GM11168 (cell line): ENCODE results near the gene TPRN.
"Not testable (repeated sequence)": the region's sequence is repeated elsewhere in the genome, so short reads cannot be mapped to it uniquely, and the experiment has no call there.

Experiments used
- in situ Hi-C: fragments of 300-500 bp; cut with MboI; formaldehyde crosslinking; loops from one replicate; pipeline ENCODE4 v1.12.0; 2022; ENCODE audit warnings: low sequenced_read_pairs; ENCODE audit not compliant: unreplicated experiment

The TPRN gene

GRCh38 chr9:137200311-137201204 lies at the start of gene TPRN:
Gene TPRN (minus strand): TSS chr9:137200741. CDS start chr9:137200711, 30 bp downstream.
- in situ Hi-C loops, result no loop called here

GRCh38 chr9:137247916-137248175 lies 47.3 kb upstream of the TPRN start:
- in situ Hi-C loops, result no loop called here

- in situ Hi-C loops, result no loop called here
Measured at GRCh38 chr9:137247135-137247915, 46.8 kb upstream of the TPRN start.

- in situ Hi-C loops, result no loop called here
Measured at GRCh38 chr9:137245450-137246421, 45.2 kb upstream of the TPRN start.

- in situ Hi-C loops, result no loop called here
Measured at GRCh38 chr9:137244486-137245449, 44.2 kb upstream of the TPRN start.

- in situ Hi-C loops, result no loop called here
Measured at GRCh38 chr9:137243626-137244485, 43.3 kb upstream of the TPRN start.

GRCh38 chr9:137243266-137243625 lies 42.7 kb upstream of the TPRN start:
- in situ Hi-C loops, result not testable (repeated sequence)

- in situ Hi-C loops, result no loop called here
Measured at GRCh38 chr9:137242269-137243203, 42.0 kb upstream of the TPRN start.

- in situ Hi-C loops, result no loop called here
Measured at GRCh38 chr9:137241490-137242268, 41.1 kb upstream of the TPRN start.

- in situ Hi-C loops, result no loop called here
Measured at GRCh38 chr9:137240841-137241489, 40.4 kb upstream of the TPRN start, which contains the start of gene TUBB4B. Gene TUBB4B (plus strand): TSS chr9:137241287. CDS start chr9:137241361, 74 bp downstream.

- in situ Hi-C loops, result no loop called here
Measured at GRCh38 chr9:137240318-137240840, 39.8 kb upstream of the TPRN start.

- in situ Hi-C loops, result not testable (repeated sequence)
Measured at GRCh38 chr9:137239541-137240200, 39.1 kb upstream of the TPRN start.

GRCh38 chr9:137237759-137238726 lies 37.5 kb upstream of the TPRN start:
- in situ Hi-C loops, result no loop called here

- in situ Hi-C loops, result no loop called here
Measured at GRCh38 chr9:137236936-137237421, 36.4 kb upstream of the TPRN start.
